Measurements from ENCODE around the gene SLC35A5.

DNA sequence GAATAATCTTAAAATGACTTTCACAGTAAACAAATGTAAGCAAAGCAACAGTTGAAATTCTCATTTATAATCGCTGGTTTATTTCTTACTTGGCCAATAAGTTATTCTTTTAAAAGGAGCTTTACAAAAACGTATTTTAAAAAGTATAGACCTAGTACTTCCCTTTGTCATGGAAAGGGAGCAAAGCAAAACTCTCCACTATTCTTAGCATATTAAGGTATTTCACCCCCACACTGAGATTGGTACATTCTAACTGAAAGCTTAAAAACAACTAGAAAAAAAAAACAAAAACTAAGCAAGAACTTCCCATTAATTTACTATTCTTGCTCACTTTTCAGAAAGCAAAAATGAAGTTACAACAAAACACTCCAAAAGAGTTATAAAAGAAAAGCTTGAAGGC is 1.5 kb upstream of the SLC35A5 start:
- TF ChIP-seq, protein P1, sequence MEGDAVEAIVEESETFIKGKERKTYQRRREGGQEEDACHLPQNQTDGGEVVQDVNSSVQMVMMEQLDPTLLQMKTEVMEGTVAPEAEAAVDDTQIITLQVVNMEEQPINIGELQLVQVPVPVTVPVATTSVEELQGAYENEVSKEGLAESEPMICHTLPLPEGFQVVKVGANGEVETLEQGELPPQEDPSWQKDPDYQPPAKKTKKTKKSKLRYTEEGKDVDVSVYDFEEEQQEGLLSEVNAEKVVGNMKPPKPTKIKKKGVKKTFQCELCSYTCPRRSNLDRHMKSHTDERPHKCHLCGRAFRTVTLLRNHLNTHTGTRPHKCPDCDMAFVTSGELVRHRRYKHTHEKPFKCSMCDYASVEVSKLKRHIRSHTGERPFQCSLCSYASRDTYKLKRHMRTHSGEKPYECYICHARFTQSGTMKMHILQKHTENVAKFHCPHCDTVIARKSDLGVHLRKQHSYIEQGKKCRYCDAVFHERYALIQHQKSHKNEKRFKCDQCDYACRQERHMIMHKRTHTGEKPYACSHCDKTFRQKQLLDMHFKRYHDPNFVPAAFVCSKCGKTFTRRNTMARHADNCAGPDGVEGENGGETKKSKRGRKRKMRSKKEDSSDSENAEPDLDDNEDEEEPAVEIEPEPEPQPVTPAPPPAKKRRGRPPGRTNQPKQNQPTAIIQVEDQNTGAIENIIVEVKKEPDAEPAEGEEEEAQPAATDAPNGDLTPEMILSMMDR (IDR thresholded peaks at IDR 0.05; ENCODE audit: low read depth, low read length, missing input control) = no peak
- TF ChIP-seq HNF4A (conservative IDR thresholded peaks at IDR 0.05) (no peak), YY1 (IDR thresholded peaks at IDR 0.05) (no peak)
- TF ChIP-seq, protein P2, sequence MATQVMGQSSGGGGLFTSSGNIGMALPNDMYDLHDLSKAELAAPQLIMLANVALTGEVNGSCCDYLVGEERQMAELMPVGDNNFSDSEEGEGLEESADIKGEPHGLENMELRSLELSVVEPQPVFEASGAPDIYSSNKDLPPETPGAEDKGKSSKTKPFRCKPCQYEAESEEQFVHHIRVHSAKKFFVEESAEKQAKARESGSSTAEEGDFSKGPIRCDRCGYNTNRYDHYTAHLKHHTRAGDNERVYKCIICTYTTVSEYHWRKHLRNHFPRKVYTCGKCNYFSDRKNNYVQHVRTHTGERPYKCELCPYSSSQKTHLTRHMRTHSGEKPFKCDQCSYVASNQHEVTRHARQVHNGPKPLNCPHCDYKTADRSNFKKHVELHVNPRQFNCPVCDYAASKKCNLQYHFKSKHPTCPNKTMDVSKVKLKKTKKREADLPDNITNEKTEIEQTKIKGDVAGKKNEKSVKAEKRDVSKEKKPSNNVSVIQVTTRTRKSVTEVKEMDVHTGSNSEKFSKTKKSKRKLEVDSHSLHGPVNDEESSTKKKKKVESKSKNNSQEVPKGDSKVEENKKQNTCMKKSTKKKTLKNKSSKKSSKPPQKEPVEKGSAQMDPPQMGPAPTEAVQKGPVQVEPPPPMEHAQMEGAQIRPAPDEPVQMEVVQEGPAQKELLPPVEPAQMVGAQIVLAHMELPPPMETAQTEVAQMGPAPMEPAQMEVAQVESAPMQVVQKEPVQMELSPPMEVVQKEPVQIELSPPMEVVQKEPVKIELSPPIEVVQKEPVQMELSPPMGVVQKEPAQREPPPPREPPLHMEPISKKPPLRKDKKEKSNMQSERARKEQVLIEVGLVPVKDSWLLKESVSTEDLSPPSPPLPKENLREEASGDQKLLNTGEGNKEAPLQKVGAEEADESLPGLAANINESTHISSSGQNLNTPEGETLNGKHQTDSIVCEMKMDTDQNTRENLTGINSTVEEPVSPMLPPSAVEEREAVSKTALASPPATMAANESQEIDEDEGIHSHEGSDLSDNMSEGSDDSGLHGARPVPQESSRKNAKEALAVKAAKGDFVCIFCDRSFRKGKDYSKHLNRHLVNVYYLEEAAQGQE (IDR thresholded peaks at IDR 0.05) = no peak

All from liver (tissue), 3 donors.